MV-4-11 (cell line): ENCODE results near the gene COL1A1.
A peak's percentile ranks its signal among the peaks of the same experiment; 100 is the strongest.

ENCODE experiments used
- DNase-seq: peaks from one replicate; lab custom pipeline; 2025; lab: John Stamatoyannopoulos, UW

Gene COL1A1

GRCh38 chr17:50171371-50172071 is 29.9 kb downstream of the COL1A1 start:
- DNase-seq = no peak

- DNase-seq = peak; percentile 28
These were observed 30.6 kb downstream of the COL1A1 start for GRCh38 chr17:50170662-50171370.

GRCh38 chr17:50169881-50170459 is 31.5 kb downstream of the COL1A1 start:
- no peak for DNase-seq

- peak; percentile 42 for DNase-seq
These were observed 32.2 kb downstream of the COL1A1 start for GRCh38 chr17:50169121-50169764.

GRCh38 chr17:50168319-50168718 is 33.1 kb downstream of the COL1A1 start:
- no peak for DNase-seq

GRCh38 chr17:50167371-50167770 is 34.1 kb downstream of the COL1A1 start:
- DNase-seq = no peak

- DNase-seq = no peak
These were observed 34.8 kb downstream of the COL1A1 start for GRCh38 chr17:50166518-50167181.

GRCh38 chr17:50165867-50166517 is 35.4 kb downstream of the COL1A1 start, which contains the start of gene SGCA:
Gene SGCA (plus strand): TSS chr17:50166005. CDS start chr17:50166041, 36 bp downstream.
- no peak for DNase-seq

GRCh38 chr17:50165466-50165865 is 36.0 kb downstream of the COL1A1 start:
- no peak for DNase-seq

- DNase-seq = no peak
These were observed 36.4 kb downstream of the COL1A1 start for GRCh38 chr17:50165066-50165465.

- DNase-seq = no peak
These were observed 36.8 kb downstream of the COL1A1 start for GRCh38 chr17:50164697-50164988.

- peak; percentile 16 for DNase-seq
These were observed 37.4 kb downstream of the COL1A1 start for GRCh38 chr17:50163843-50164696.

GRCh38 chr17:50162466-50163254 is 38.8 kb downstream of the COL1A1 start:
- DNase-seq = no peak

GRCh38 chr17:50161911-50162288 is 39.5 kb downstream of the COL1A1 start:
- no peak for DNase-seq

- DNase-seq = peak; percentile 74
These were observed 40.2 kb downstream of the COL1A1 start for GRCh38 chr17:50161023-50161910.

- DNase-seq = no peak
These were observed 43.5 kb downstream of the COL1A1 start for GRCh38 chr17:50157891-50158290.

- peak; percentile 81 for DNase-seq
These were observed 46.2 kb downstream of the COL1A1 start for GRCh38 chr17:50155115-50155819.

- no peak for DNase-seq
These were observed 46.8 kb downstream of the COL1A1 start for GRCh38 chr17:50154604-50155003.
